ENCODE measurements around the gene SH2B3. TPM values are rescaled to one million over a fixed set of nuclear protein-coding genes. Genes with fewer than 3 reads are reported as not detected.

SH2B3 gene
- total and polyA plus RNA-seq, 2 of the 13 experiments (the other 11 are each of a cell fraction or from before 2014, with no cell fraction given): 6.8 to 6.9 TPM

- no peak for TF ChIP-seq ZNF724P (CRISPR knock-in tag; IDR thresholded peaks at IDR 0.05; ENCODE audit: borderline replicate concordance)
- no peak for TF ChIP-seq ZNF230 (CRISPR knock-in tag; IDR thresholded peaks at IDR 0.05)
These were observed 12.8 kb downstream of the SH2B3 start (continued) for GRCh38 chr12:111418594-111418880.

- DNase-seq (ENCODE audit: low spot score) (no peak), FAIRE-seq (no peak), ATAC-seq (no peak)
- in situ Hi-C loops (cut with HindIII; ENCODE audit: extremely low pct_ligation_motif_present, low pct_unique_long_range_greater_than_20kb): no loop called here
- TF ChIP-seq ZBTB20 (CRISPR knock-in tag; IDR thresholded peaks at IDR 0.05; ENCODE audit: borderline replicate concordance, low read depth) (no peak), GTF3A (CRISPR knock-in tag; conservative IDR thresholded peaks at IDR 0.05) (no peak), ZGPAT (CRISPR knock-in tag; IDR thresholded peaks at IDR 0.05) (no peak), NCOR1 (IDR thresholded peaks at IDR 0.05; ENCODE audit: borderline replicate concordance, low read length) (no peak), ZNF317 (CRISPR knock-in tag; IDR thresholded peaks at IDR 0.05) (no peak), ZNF124 (CRISPR knock-in tag; IDR thresholded peaks at IDR 0.05) (no peak), RNF2 (conservative IDR thresholded peaks at IDR 0.05; ENCODE audit: low read depth) (no peak), TAF1 (CRISPR knock-in tag; IDR thresholded peaks at IDR 0.05) (no peak), PHF8 (CRISPR knock-in tag; IDR thresholded peaks at IDR 0.05) (no peak), ARID2 (CRISPR knock-in tag; IDR thresholded peaks at IDR 0.05; ENCODE audit: borderline replicate concordance) (no peak), SMAD3 (CRISPR knock-in tag; IDR thresholded peaks at IDR 0.05) (no peak), SRSF9 (IDR thresholded peaks at IDR 0.05; ENCODE audit: borderline replicate concordance, insufficient read depth, low read depth, low read length, poor library complexity, severe bottlenecking) (no peak), CHD2 (IDR thresholded peaks at IDR 0.05; ENCODE audit: low read depth, low read length) (no peak), CBX5 (CRISPR knock-in tag; IDR thresholded peaks at IDR 0.05; ENCODE audit: borderline replicate concordance) (no peak), ZNF414 (CRISPR knock-in tag; IDR thresholded peaks at IDR 0.05) (no peak), ZNF629 (CRISPR knock-in tag; conservative IDR thresholded peaks at IDR 0.05) (no peak), AFF4 (CRISPR knock-in tag; IDR thresholded peaks at IDR 0.05) (no peak)
- intact Hi-C loops (cut with micrococcal nuclease; ENCODE audit: unreplicated experiment): no loop called here
- H4K20me1 ChIP-seq (ENCODE audit: insufficient read depth, low read length): peaks cover 4% of the 10 kb centered on the region; the same call in 1 of the 2 replicates
- H3K4me3 ChIP-seq (replicated peaks in 1 of 3; ENCODE audit: insufficient read depth in 1 of 3, low read depth in 2 of 3, low read length in 3 of 3): no peak overlapping the region
- H3K9me3 ChIP-seq (ENCODE audit: low read length): no peaks in the 10 kb centered on the region
- no peak overlapping the region for H3K4me2 ChIP-seq (ENCODE audit: low read depth, low read length)
- WGBS (ENCODE audit: low lambda C conversion rate): over 99% methylated on average over 5 of the region's 5 CpGs
- no peak overlapping the region for H3K9ac ChIP-seq (ENCODE audit: insufficient read depth, low read depth, low read length)
- H3K27ac ChIP-seq (ENCODE audit: extremely low read length, insufficient read depth, low read length): no peak overlapping the region
- BruUV-seq (replicated peaks): no TSS peak
- peaks cover 2 to 42% of the 10 kb centered on the region in 2 experiments; a peak in 3 of 5 replicates for H3K36me3 ChIP-seq (replicated peaks in 1 of 2; ENCODE audit: control insufficient read depth in 1 of 2, insufficient read depth in 2 of 2, low read length in 2 of 2)
- no peak overlapping the region for H2AFZ ChIP-seq (ENCODE audit: low read length)
- H3K79me2 ChIP-seq (ENCODE audit: insufficient read depth, low read length): peaks cover 3% of the 10 kb centered on the region
- H3K27me3 ChIP-seq (ENCODE audit: control insufficient read depth in 1 of 2, insufficient read depth in 2 of 2, low read length in 2 of 2): no peaks in the 10 kb centered on the region
- ChIA-PET POLR2A (no interaction called here), CTCF (ENCODE audit: low intra/inter-chr PET ratio, low total read pairs) (no interaction called here)
- 0 out of 2 replicates have a peak, but pooled peaks cover 6% of the 10 kb centered on the region for H3K4me1 ChIP-seq (ENCODE audit: insufficient read depth, low read length)
These were observed 14.1 kb downstream of the SH2B3 start for GRCh38 chr12:111419784-111420183.

Data from HepG2 (cell line).